KMS-11 (cell line): ENCODE results near the gene CCDC27.
"Not testable (repeated sequence)": the region's sequence is repeated elsewhere in the genome, so short reads cannot be mapped to it uniquely, and the experiment has no call there.

ENCODE experiments used
- H2AFZ ChIP-seq: fragments of 200-600 bp; sonication (generic); 2 replicates; pipeline ENCODE4 v1.6.1; 2016; ENCODE audit warnings: antibody characterized with exemption, mixed run types, low read depth
- H3K27ac ChIP-seq: fragments of 200-600 bp; sonication (generic); 2 replicates; pipeline ENCODE4 v1.6.1; 2016; ENCODE audit warnings: mild to moderate bottlenecking, mixed run types
- H3K27me3 ChIP-seq: fragments of 200-600 bp; sonication (generic); 2 replicates; pipeline ENCODE4 v1.6.1; 2017; ENCODE audit warnings: mild to moderate bottlenecking, low read depth, mixed run types, moderate library complexity; ENCODE audit not compliant: insufficient read depth
- H3K36me3 ChIP-seq: fragments of 200-600 bp; sonication (generic); 2 replicates; pipeline ENCODE4 v1.6.1; 2017; ENCODE audit warnings: mild to moderate bottlenecking, mixed run types; ENCODE audit not compliant: insufficient read depth
- H3K4me1 ChIP-seq: fragments of 200-600 bp; sonication (generic); 2 replicates; pipeline ENCODE4 v1.6.1; 2016; ENCODE audit warnings: mild to moderate bottlenecking, low read depth, mixed run types; ENCODE audit not compliant: poor library complexity, severe bottlenecking
- H3K4me2 ChIP-seq: fragments of 200-600 bp; sonication (generic); 2 replicates; pipeline ENCODE4 v1.7.0; 2016; ENCODE audit warnings: mild to moderate bottlenecking, mixed run types
- H3K4me3 ChIP-seq: fragments of 200-600 bp; sonication (generic); IDR thresholded peaks from 2 replicates; pipeline ENCODE4 v1.6.1; 2017; ENCODE audit warnings: low read depth, low read length, mixed read lengths; ENCODE audit not compliant: insufficient read depth
- H3K79me2 ChIP-seq: fragments of 200-600 bp; sonication (generic); 2 replicates; pipeline ENCODE4 v1.6.1; 2016; ENCODE audit warnings: low read depth, mixed run types; ENCODE audit not compliant: insufficient read depth
- H3K9ac ChIP-seq: fragments of 200-600 bp; sonication (generic); 2 replicates; pipeline ENCODE4 v1.6.1; 2016; ENCODE audit warnings: mild to moderate bottlenecking, mixed run types
- H4K20me1 ChIP-seq: fragments of 200-600 bp; sonication (generic); 2 replicates; pipeline ENCODE4 v1.6.1; 2016; ENCODE audit warnings: mild to moderate bottlenecking, mixed run types; ENCODE audit not compliant: insufficient read depth
- TF ChIP-seq, protein P1 (sequence below): fragments of 200-600 bp; sonication (generic); conservative IDR thresholded peaks from 2 replicates; pipeline ENCODE4 v1.6.1; 2017; ENCODE audit warnings: low read depth, mild to moderate bottlenecking, antibody characterized with exemption, low read length, moderate library complexity, mixed read lengths

The CCDC27 gene

DNA sequence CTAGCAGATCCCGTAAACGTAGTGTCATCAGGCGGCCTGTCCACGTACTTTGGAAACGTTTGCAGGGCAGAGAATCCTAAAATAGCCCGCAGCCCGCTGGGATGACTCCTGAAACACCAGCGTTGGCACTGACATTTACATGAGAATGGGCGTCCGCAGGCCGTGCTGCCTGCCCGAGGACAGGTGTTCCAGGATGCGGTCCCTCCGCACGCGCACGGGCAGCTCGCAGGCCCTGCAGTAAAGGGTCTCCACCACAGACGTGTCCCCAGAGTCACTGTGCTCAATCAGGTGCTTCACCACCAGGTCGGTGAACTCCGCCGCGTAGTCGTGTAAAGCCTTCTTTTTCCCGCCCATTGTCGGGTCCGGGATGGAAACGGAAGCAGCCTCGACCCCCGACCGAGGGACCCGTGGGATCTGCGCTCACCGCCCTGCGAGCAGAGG is 5.8 kb upstream of the CCDC27 start:
- Histone ChIP-seq H4K20me1 (no peaks in the 10 kb centered on the region), H3K27ac (no peak overlapping the region), H3K4me3 (no peak overlapping the region), H3K9ac (no peak overlapping the region), H3K4me1 (no peaks in the 10 kb centered on the region), H3K4me2 (no peak overlapping the region), H3K36me3 (no peaks in the 10 kb centered on the region), H2AFZ (no peak overlapping the region), H3K79me2 (no peaks in the 10 kb centered on the region), H3K27me3 (peaks cover 94% of the 10 kb centered on the region)
- TF ChIP-seq, protein P1, sequence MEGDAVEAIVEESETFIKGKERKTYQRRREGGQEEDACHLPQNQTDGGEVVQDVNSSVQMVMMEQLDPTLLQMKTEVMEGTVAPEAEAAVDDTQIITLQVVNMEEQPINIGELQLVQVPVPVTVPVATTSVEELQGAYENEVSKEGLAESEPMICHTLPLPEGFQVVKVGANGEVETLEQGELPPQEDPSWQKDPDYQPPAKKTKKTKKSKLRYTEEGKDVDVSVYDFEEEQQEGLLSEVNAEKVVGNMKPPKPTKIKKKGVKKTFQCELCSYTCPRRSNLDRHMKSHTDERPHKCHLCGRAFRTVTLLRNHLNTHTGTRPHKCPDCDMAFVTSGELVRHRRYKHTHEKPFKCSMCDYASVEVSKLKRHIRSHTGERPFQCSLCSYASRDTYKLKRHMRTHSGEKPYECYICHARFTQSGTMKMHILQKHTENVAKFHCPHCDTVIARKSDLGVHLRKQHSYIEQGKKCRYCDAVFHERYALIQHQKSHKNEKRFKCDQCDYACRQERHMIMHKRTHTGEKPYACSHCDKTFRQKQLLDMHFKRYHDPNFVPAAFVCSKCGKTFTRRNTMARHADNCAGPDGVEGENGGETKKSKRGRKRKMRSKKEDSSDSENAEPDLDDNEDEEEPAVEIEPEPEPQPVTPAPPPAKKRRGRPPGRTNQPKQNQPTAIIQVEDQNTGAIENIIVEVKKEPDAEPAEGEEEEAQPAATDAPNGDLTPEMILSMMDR: no peak

DNA sequence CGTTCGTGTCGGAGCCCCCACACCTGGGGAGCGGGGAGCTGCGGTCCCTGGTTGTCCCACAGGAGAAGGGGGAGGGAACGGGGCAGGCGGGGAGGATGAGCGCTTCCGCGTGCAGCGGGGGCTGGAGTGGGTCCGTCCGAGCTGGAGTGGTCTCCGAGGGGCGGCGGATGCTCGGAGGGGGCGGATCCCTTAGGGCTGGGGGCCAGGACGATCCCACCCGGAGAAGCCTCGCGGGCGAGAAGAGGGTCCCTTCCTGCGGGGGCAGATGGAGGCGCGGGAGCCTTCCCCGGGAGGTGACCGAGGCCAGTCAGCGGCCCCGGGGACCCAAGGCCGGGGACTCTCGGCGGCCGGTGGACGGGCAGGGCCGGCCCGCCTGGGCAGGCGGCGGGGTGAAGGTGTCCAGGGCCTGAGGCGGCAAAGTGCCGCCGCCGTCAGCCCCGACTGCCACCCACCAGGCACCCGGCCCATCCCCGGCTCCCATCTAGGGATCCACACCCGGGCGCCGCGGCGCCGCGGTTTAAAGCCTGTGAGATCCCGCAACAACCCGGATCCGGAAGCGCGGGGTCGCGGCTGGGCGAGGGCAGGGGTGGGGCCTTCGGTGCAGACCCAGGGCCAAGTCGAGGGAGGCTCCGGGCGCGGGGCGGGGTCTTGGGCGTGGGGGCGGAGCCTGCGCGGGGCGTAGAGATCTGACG is 5.3 kb upstream of the CCDC27 start:
- Histone ChIP-seq H3K4me2 (no peak overlapping the region), H3K4me1 (no peaks in the 10 kb centered on the region), H3K36me3 (no peaks in the 10 kb centered on the region), H3K79me2 (no peaks in the 10 kb centered on the region), H3K27ac (no peak overlapping the region), H3K27me3 (peaks cover 94% of the 10 kb centered on the region), H2AFZ (no peak overlapping the region), H3K9ac (no peak overlapping the region), H4K20me1 (no peaks in the 10 kb centered on the region), H3K4me3 (no peak overlapping the region)
- TF ChIP-seq, protein P1: no peak

DNA sequence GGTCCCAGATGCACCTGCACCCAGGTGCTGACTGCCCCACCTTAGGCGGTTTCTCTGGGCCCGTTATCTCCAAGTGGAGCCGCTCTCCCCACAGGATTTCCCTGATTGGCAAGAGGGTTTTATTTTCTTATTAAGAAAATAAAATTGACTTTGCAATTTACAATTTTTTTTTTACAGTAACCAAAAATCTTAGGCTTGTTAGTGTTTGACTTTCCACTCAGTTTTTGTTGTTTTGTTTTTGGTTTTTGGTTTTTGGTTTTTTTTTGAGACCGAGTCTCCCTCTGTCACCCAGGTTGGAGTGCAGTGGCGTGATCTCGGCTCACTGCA is 4.8 kb upstream of the CCDC27 start:
- H2AFZ ChIP-seq: no peak overlapping the region
- H3K9ac ChIP-seq: no peak overlapping the region
- no peak overlapping the region for H3K27ac ChIP-seq
- H3K27me3 ChIP-seq: peaks cover 94% of the 10 kb centered on the region
- H3K4me2 ChIP-seq: no peak overlapping the region
- no peaks in the 10 kb centered on the region for H4K20me1 ChIP-seq
- H3K4me3 ChIP-seq: no peak overlapping the region
- H3K36me3 ChIP-seq: no peaks in the 10 kb centered on the region
- no peaks in the 10 kb centered on the region for H3K4me1 ChIP-seq
- TF ChIP-seq, protein P1: no peak
- H3K79me2 ChIP-seq: no peaks in the 10 kb centered on the region

DNA sequence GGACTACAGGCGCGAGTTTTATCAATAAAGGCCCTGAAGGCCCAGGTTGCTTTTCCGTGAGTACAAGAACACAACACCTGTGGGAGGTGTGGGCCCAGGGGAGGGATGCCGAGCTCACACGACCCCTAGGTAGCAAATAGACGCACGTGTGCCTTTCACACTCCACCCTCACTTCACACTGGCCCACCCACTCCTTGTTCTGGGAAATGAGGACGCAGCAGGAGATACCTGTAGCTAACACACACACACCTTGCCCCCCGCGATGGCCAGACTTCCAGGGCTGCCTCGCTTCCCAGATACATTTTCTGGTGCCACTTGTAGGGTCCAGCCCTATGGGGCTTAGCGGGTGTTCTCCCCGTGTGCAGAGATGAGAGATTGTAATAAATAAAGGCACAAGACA is 4.3 kb upstream of the CCDC27 start:
- H3K4me2 ChIP-seq: no peak overlapping the region
- TF ChIP-seq, protein P1: no peak
- no peaks in the 10 kb centered on the region for H3K36me3 ChIP-seq
- no peaks in the 10 kb centered on the region for H3K4me1 ChIP-seq
- H2AFZ ChIP-seq: no peak overlapping the region
- H3K9ac ChIP-seq: no peak overlapping the region
- H3K27ac ChIP-seq: no peak overlapping the region
- no peaks in the 10 kb centered on the region for H4K20me1 ChIP-seq
- H3K4me3 ChIP-seq: no peak overlapping the region
- no peaks in the 10 kb centered on the region for H3K79me2 ChIP-seq
- H3K27me3 ChIP-seq: peaks cover 94% of the 10 kb centered on the region

DNA sequence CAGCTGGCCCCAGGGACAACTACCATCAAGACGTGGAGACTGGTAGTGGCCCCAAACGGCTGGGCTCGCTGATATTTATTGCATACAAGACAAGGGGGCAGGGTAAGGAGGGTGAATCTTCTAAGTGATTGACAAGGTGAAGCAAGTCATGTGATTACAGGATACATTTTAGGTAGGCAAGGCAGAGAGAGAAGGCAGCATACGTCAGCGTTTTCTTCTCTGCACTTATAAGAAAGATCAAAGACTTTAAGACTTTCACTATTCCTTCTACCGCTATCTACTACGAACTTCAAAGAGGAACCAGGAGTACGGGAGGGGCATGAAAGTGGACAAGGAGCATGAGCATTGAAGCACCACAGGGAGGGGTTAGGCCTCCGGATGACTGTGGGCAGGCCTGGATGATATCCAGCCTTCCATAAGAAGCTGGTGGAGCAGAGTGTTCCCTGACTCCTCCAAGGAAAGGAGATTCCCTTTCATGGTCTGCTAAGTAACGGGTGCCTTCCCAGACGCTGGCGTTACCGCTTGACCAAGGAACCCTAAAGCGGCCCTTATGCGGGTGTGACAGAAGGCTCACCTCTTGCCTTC is 3.8 kb upstream of the CCDC27 start:
- not testable (repeated sequence) for H3K27ac ChIP-seq, H2AFZ ChIP-seq, H3K79me2 ChIP-seq, H3K4me3 ChIP-seq, H3K9ac ChIP-seq, H3K4me2 ChIP-seq, H4K20me1 ChIP-seq, H3K4me1 ChIP-seq, H3K36me3 ChIP-seq
- peaks cover 94% of the 10 kb centered on the region for H3K27me3 ChIP-seq
